Measurements from ENCODE around the gene TAX1BP1. TPM values are rescaled to one million over a fixed set of nuclear protein-coding genes. Genes with fewer than 3 reads are reported as not detected.

Gene TAX1BP1
- total RNA-seq, 1 experiment from 2014 or later = 58.5 TPM

GRCh38 chr7:27804139-27804538 is 64.2 kb downstream of the TAX1BP1 start:
- intact Hi-C loops (cut with micrococcal nuclease) = no loop called here
- no peaks in the 10 kb centered on the region for H3K79me2 ChIP-seq (ENCODE audit: low read length)
- ChIA-PET POLR2A (ENCODE audit: unreplicated experiment) (no interaction called here), CTCF (no interaction called here)
- H3F3A ChIP-seq (ENCODE audit: low read length, unreplicated experiment) = no peaks in the 10 kb centered on the region
- no peak overlapping the region for H2AFZ ChIP-seq (ENCODE audit: low read length)
- DNase-seq (no peak), ATAC-seq (no peak)
- H3K4me2 ChIP-seq (ENCODE audit: low read length) = no peak overlapping the region
- H3K36me3 ChIP-seq (ENCODE audit: low read depth, low read length) = peaks cover 6% of the 10 kb centered on the region; the same call in 1 of the 2 replicates
- H3K4me3 ChIP-seq (ENCODE audit: low read length) = no peak overlapping the region
- H3K9me3 ChIP-seq (ENCODE audit: low read length) = no peaks in the 10 kb centered on the region
- BruUV-seq (replicated peaks) = no TSS peak
- H3K27me3 ChIP-seq (ENCODE audit: low read length) = no peaks in the 10 kb centered on the region
- H3K27ac ChIP-seq (ENCODE audit: low read length) = no peak overlapping the region
- no peak overlapping the region for H3K9ac ChIP-seq (ENCODE audit: low read length)
- no peaks in the 10 kb centered on the region for H3K9me2 ChIP-seq (replicated peaks; ENCODE audit: low read length)
- TF ChIP-seq EZH2phosphoT487 (IDR thresholded peaks at IDR 0.05; ENCODE audit: borderline replicate concordance, low read length) = no peak
- no peak for TF ChIP-seq EZH2 (IDR thresholded peaks at IDR 0.05; ENCODE audit: low read length, unreplicated experiment)
- TF ChIP-seq, protein P1, sequence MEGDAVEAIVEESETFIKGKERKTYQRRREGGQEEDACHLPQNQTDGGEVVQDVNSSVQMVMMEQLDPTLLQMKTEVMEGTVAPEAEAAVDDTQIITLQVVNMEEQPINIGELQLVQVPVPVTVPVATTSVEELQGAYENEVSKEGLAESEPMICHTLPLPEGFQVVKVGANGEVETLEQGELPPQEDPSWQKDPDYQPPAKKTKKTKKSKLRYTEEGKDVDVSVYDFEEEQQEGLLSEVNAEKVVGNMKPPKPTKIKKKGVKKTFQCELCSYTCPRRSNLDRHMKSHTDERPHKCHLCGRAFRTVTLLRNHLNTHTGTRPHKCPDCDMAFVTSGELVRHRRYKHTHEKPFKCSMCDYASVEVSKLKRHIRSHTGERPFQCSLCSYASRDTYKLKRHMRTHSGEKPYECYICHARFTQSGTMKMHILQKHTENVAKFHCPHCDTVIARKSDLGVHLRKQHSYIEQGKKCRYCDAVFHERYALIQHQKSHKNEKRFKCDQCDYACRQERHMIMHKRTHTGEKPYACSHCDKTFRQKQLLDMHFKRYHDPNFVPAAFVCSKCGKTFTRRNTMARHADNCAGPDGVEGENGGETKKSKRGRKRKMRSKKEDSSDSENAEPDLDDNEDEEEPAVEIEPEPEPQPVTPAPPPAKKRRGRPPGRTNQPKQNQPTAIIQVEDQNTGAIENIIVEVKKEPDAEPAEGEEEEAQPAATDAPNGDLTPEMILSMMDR (conservative IDR thresholded peaks at IDR 0.05; ENCODE audit: low read depth, low read length) = no peak
- peaks cover 9% of the 10 kb centered on the region for H3K4me1 ChIP-seq (ENCODE audit: insufficient read depth, low read length)
- no peaks in the 10 kb centered on the region for H4K20me1 ChIP-seq (ENCODE audit: low read length)

DNA sequence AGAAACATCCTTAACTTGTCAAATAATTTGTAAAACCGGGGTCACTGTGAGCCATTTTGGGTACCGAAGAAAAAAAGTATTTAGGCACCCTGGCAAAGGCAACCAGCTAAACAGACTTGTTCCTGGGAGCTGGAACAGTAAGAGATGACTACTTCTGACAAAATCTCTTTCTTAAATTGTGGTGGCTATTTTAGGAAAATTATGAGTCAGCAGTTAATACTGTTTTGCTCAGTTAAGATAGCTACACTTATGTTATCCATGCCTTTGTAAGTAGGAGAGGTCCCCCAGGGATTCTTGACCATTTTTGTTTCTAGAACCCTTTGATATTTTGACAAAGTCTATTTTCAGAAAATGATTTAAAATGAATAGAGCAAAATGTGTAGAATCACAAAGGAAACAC is 68.7 kb downstream of the TAX1BP1 start:
- Histone ChIP-seq H3K4me2 (ENCODE audit: low read length) (no peak overlapping the region), H3K36me3 (ENCODE audit: low read depth, low read length) (no peaks in the 10 kb centered on the region; the same call in 1 of the 2 replicates), H3K4me1 (ENCODE audit: insufficient read depth, low read length) (peaks cover 9% of the 10 kb centered on the region), H3K27ac (ENCODE audit: low read length) (no peak overlapping the region), H3K9me2 (replicated peaks; ENCODE audit: low read length) (no peaks in the 10 kb centered on the region), H4K20me1 (ENCODE audit: low read length) (no peaks in the 10 kb centered on the region), H3K27me3 (ENCODE audit: low read length) (no peaks in the 10 kb centered on the region), H2AFZ (ENCODE audit: low read length) (no peak overlapping the region), H3K9me3 (ENCODE audit: low read length) (no peaks in the 10 kb centered on the region), H3F3A (ENCODE audit: low read length, unreplicated experiment) (no peaks in the 10 kb centered on the region), H3K9ac (ENCODE audit: low read length) (no peak overlapping the region), H3K4me3 (ENCODE audit: low read length) (no peak overlapping the region), H3K79me2 (ENCODE audit: low read length) (no peaks in the 10 kb centered on the region)
- TSS peak; percentile 5 for BruUV-seq (replicated peaks)
- intact Hi-C loops (cut with micrococcal nuclease) = no loop called here
- DNase-seq (peak; percentile 28), ATAC-seq (peak; percentile 45; the same call in 1 of the 2 replicates)
- TF ChIP-seq, protein P1 (conservative IDR thresholded peaks at IDR 0.05; ENCODE audit: low read depth, low read length) = no peak
- TF ChIP-seq EZH2phosphoT487 (IDR thresholded peaks at IDR 0.05; ENCODE audit: borderline replicate concordance, low read length) (no peak), EZH2 (IDR thresholded peaks at IDR 0.05; ENCODE audit: low read length, unreplicated experiment) (no peak)
- CTCF ChIA-PET = no interaction called here
- POLR2A ChIA-PET (ENCODE audit: unreplicated experiment) = no interaction called here

GRCh38 chr7:27810186-27810585 is 70.2 kb downstream of the TAX1BP1 start:
- intact Hi-C loops (cut with micrococcal nuclease) = no loop called here
- no peak overlapping the region for H3K9ac ChIP-seq (ENCODE audit: low read length)
- no peaks in the 10 kb centered on the region for H3K79me2 ChIP-seq (ENCODE audit: low read length)

More at GRCh38 chr7:27810186-27810585, 70.2 kb downstream of the TAX1BP1 start:
- Histone ChIP-seq H3K27me3 (ENCODE audit: low read length) (no peaks in the 10 kb centered on the region), H4K20me1 (ENCODE audit: low read length) (no peaks in the 10 kb centered on the region), H3K4me3 (ENCODE audit: low read length) (no peak overlapping the region), H3K9me3 (ENCODE audit: low read length) (no peaks in the 10 kb centered on the region), H2AFZ (ENCODE audit: low read length) (no peak overlapping the region), H3K9me2 (replicated peaks; ENCODE audit: low read length) (no peaks in the 10 kb centered on the region), H3K4me1 (ENCODE audit: insufficient read depth, low read length) (peaks cover 9% of the 10 kb centered on the region), H3K27ac (ENCODE audit: low read length) (no peak overlapping the region), H3K4me2 (ENCODE audit: low read length) (no peak overlapping the region), H3K36me3 (ENCODE audit: low read depth, low read length) (no peaks in the 10 kb centered on the region; the same call in 1 of the 2 replicates), H3F3A (ENCODE audit: low read length, unreplicated experiment) (no peaks in the 10 kb centered on the region)
- ATAC-seq (no peak), DNase-seq (no peak)
- BruUV-seq (replicated peaks) = no TSS peak
- ChIA-PET POLR2A (ENCODE audit: unreplicated experiment) (no interaction called here), CTCF (no interaction called here)
- TF ChIP-seq EZH2 (IDR thresholded peaks at IDR 0.05; ENCODE audit: low read length, unreplicated experiment) (no peak), EZH2phosphoT487 (IDR thresholded peaks at IDR 0.05; ENCODE audit: borderline replicate concordance, low read length) (no peak)

All from PC-3 (cell line).